HG02571 (cell line): Measurements from ENCODE around the gene HMCN2.

Source experiments
- ATAC-seq: cut with Tn5 transposase; IDR thresholded peaks from one replicate; pipeline ENCODE4 v1.9.1; 2021; ENCODE audit warnings: mild to moderate bottlenecking, moderate library complexity; ENCODE audit not compliant: unreplicated experiment

The HMCN2 gene

GRCh38 chr9:130364619-130365322 lies 99.2 kb downstream of the HMCN2 start:
- no peak for ATAC-seq

DNA sequence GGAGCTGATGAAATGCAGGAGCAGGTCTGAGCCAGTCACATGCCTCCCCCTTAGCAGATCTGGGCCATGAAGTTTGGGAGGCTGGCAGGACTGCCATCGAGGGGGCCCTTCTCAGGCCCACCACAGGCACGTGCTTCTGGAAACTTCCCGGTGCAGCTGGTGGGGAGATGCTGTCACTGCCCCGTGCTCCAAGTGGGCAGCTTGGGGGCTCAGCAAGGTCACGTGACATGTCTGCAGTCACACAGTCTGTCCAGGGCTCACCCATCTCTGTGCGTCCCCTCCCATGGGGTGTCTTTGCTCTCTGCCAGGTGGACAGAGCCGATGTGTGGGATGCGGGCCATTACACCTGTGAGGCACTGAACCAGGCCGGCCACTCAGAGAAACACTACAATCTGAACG lies 99.8 kb downstream of the HMCN2 start:
- ATAC-seq, result no peak

- no peak for ATAC-seq
Measured at GRCh38 chr9:130366072-130366471, 100.5 kb downstream of the HMCN2 start.

- no peak for ATAC-seq
Measured at GRCh38 chr9:130366888-130367550, 101.5 kb downstream of the HMCN2 start.

GRCh38 chr9:130368631-130369103 lies 103.1 kb downstream of the HMCN2 start:
- ATAC-seq, result no peak

- ATAC-seq, result no peak
Measured at GRCh38 chr9:130370226-130370625, 104.7 kb downstream of the HMCN2 start.

DNA sequence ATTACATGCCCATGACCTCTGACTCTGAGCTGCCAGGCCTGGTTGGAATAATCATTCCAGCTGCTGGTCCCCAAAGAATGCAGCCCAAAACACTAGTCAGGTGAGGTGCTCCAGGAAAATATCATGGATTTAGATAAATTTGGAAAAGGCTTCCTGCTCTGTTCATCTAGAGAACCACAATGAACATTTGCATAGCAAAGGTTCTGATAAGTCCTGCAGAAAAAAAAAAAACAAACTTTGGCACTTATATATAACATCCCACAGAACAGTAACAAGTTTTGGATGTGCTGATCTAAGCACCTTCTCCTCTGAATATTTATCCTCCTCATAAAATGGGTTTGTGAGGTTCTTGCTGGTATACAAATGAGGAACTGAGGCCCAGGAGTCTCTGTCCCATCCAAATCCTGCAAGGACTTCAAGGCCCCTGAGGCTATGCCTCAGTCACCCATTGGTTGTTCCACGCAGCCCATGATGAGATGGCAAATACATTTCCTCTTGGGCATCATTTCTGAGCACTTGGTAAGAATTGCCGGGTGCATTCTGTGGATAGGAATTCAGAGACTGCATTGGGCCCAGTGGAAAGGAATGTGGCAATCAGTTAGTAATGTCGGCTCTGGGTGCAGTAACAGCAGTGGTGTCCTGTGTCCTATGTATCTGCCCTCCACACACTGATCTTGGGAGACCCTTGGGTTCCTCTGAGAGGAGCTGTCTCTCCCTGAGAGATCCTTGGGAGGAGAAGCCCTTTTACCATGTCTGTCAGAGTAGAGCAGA lies 105.8 kb downstream of the HMCN2 start:
- no peak for ATAC-seq

GRCh38 chr9:130372057-130372456 lies 106.5 kb downstream of the HMCN2 start:
- ATAC-seq, result no peak

GRCh38 chr9:130373679-130374325 lies 108.2 kb downstream of the HMCN2 start:
- ATAC-seq, result no peak

- ATAC-seq, result no peak
Measured at GRCh38 chr9:130377612-130378011, 112.1 kb downstream of the HMCN2 start.

GRCh38 chr9:130378875-130379648 lies 113.5 kb downstream of the HMCN2 start:
- no peak for ATAC-seq

- ATAC-seq, result no peak
Measured at GRCh38 chr9:130379649-130379970, 114.0 kb downstream of the HMCN2 start.

DNA sequence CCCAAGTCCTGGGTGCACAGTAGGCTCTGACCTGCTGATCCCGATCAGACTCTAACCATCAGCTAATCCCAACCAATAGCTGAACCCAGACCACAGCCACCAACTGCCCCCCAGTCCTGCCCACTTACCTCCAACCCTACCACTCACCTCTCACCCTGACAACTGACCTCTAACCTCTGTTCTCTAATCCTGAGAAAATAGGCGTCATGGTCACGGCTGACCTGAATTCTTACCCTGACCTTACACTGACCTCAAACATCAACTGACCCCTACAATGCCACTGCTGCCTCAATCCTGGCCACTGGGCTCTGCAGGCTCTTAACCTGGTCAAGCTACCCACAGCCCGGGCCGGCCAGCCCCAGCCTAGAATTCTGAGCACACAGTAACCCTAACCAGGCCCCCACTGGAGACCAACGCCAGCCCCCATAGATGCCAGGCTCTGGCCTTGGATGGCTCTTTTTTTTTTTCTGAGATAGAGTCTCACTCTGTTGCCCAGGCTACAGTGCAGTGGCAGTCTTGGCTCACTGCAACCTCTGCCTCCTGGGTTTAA lies 115.4 kb downstream of the HMCN2 start:
- no peak for ATAC-seq

DNA sequence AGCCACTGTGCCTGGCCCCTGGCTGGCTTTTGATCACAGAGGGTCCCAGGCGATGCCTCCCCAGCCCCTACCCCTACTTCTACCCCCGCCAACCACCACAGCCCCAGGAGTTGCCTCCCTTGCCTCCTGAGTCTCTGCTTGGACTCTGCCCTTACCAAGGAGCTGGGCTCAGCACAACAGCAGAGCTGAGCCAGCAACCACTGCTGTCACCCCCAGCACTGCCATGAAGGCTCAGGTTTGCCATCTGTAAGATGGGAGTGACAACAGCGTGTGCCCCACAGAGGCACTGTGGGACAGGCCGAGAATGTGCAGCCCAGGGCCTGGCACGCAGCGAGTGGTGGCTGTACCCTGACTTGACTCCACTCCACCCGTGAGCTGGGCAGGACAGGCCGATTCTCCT lies 116.1 kb downstream of the HMCN2 start:
- no peak for ATAC-seq

DNA sequence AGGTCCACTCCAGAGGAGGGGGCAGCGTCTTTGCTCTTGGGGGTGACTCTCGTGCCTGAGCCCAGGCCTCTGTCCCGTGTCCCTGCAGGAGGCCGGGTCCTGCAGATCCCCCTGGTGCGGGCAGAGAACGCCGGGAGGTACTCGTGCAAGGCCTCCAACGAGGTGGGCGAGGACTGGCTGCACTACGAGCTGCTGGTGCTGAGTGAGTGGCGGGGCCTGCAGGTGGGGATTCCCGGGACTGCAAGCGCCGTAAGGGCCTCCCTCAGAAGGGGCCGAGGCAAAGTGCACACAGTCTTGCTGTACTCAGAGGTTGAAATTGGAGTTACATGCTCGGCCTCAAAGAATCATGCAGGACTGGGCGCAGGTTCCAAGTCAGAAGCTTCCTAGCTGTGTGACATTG lies 116.5 kb downstream of the HMCN2 start:
- no peak for ATAC-seq

DNA sequence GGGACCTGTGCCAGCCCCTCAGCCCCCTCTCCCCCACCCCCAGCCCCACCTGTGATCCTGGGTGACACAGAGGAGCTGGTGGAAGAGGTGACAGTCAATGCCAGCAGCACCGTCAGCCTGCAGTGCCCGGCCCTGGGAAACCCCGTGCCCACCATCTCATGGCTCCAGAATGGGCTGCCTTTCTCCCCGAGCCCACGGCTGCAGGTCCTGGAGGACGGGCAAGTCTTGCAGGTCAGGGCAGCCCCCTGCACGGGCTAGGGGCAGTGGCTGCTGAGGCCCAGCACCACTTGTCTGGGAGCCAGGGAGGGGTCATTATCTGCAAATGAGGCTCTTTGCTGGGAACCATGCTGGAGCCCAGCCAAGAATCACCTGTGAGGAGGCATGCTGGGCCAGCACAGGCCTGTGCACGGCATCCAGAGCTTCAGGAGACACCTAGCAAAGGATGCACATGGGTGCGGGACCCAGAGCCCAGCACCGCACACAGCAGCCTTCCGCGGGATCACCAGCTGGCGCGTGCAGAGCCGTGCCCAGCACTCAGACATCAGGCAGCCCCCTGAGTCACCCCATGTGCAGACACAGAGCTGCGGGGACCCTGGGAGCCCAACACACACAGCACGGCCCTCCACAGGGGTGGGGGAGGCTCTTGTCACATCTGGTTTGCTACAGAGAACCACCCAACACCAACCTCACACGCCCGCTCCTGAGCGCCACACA lies 117.2 kb downstream of the HMCN2 start:
- no peak for ATAC-seq

GRCh38 chr9:130383350-130383715 lies 117.8 kb downstream of the HMCN2 start:
- ATAC-seq, result no peak

DNA sequence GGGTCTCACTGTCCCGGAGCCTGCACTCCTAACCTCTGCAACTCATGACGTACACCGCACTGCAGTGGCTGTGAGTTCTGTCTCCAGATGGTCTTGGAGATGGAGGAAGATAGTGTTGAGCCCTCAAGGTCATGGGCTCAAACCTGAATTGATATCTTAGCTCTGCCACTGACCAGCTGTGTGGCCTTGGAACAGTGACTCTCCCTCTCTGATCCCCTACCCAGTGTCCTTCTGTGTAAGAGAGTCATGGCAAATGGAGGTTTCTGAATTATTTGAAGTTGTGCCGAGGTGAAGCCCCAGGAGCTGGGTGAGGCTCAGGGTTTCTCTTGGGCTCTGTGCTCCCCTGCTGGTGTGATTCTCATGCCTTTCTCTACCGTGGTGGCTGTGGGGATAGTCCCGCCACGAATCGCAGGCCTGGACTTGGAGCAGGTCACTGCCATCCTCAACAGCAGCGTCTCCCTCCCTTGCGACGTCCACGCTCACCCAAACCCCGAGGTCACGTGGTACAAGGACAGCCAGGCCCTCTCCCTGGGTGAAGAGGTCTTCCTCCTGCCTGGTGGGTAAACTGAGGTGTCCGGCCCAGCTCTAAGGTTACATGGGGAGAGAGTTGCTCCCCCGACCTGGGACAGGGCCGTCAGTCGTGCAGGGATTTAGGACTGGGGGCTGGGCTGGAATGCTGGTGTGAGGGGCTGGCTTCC lies 118.6 kb downstream of the HMCN2 start:
- ATAC-seq, result no peak

- ATAC-seq, result no peak
Measured at GRCh38 chr9:130385257-130385656, 119.7 kb downstream of the HMCN2 start.
